Mucosa of rectum (tissue), 2 donors: Measurements from ENCODE around the gene KLHL35.

Experiments
- H3K27ac ChIP-seq, 2 donors: one replicate each; pipeline ENCODE4 v1.7.0; 2013; ENCODE audit warnings: inconsistent platforms in 2 of 2, low read depth in 2 of 2, low read length in 2 of 2
- H3K27me3 ChIP-seq, 2 donors: one replicate each; pipeline ENCODE4 v1.7.0; 2013; ENCODE audit warnings: low read length in 2 of 2; ENCODE audit not compliant: control insufficient read depth in 2 of 2, insufficient read depth in 2 of 2
- H3K36me3 ChIP-seq, 2 donors: one replicate each; pipeline ENCODE4 v1.7.0; 2013; ENCODE audit warnings: low read length in 2 of 2; ENCODE audit not compliant: control insufficient read depth in 2 of 2, insufficient read depth in 2 of 2
- H3K4me1 ChIP-seq, 2 donors: one replicate each; pipeline ENCODE4 v1.7.0; 2013; ENCODE audit warnings: low read length in 2 of 2, mild to moderate bottlenecking in 1 of 2; ENCODE audit not compliant: control insufficient read depth in 2 of 2, insufficient read depth in 2 of 2
- H3K4me3 ChIP-seq, 2 donors: one replicate each; pipeline ENCODE4 v1.7.0; 2013; ENCODE audit warnings: low read length in 2 of 2
- H3K9ac ChIP-seq, 2 donors: one replicate each; pipeline ENCODE4 v1.7.0; 2013; ENCODE audit warnings: low read length in 2 of 2, low read depth in 1 of 2, mild to moderate bottlenecking in 1 of 2
- H3K9me3 ChIP-seq, 2 donors: one replicate each; pipeline ENCODE4 v1.7.0; 2013; ENCODE audit warnings: low read length in 2 of 2; ENCODE audit not compliant: control insufficient read depth in 2 of 2
- donor health status: healthy.
- donor health status: Normal muscosa, but diverticular disease.

Gene KLHL35

GRCh38 chr11:75453916-75454655 lies 21.1 kb upstream of the KLHL35 start:
- Histone ChIP-seq H3K36me3 (no peaks in the 10 kb centered on the region), H3K4me1 (no peaks in the 10 kb centered on the region), H3K27ac (no peak overlapping the region), H3K4me3 (no peak overlapping the region), H3K9me3 (no peaks in the 10 kb centered on the region), H3K9ac (no peak overlapping the region), H3K27me3 (peaks cover 0 to 2% of the 10 kb centered on the region in 2 donors)

GRCh38 chr11:75450826-75451821 lies 18.1 kb upstream of the KLHL35 start:
- H3K9ac ChIP-seq: no peak overlapping the region
- no peak overlapping the region for H3K27ac ChIP-seq
- H3K9me3 ChIP-seq: no peaks in the 10 kb centered on the region
- H3K4me3 ChIP-seq: no peak overlapping the region
- no peaks in the 10 kb centered on the region for H3K36me3 ChIP-seq
- H3K27me3 ChIP-seq: no peaks in the 10 kb centered on the region
- H3K4me1 ChIP-seq: no peaks in the 10 kb centered on the region

- no peaks in the 10 kb centered on the region for H3K9me3 ChIP-seq
- no peaks in the 10 kb centered on the region for H3K36me3 ChIP-seq
- H3K9ac ChIP-seq: no peak overlapping the region
- H3K27me3 ChIP-seq: no peaks in the 10 kb centered on the region
- H3K27ac ChIP-seq: no peak overlapping the region
- H3K4me3 ChIP-seq: no peak overlapping the region
- H3K4me1 ChIP-seq: no peaks in the 10 kb centered on the region
Observed at GRCh38 chr11:75450236-75450635, 17.2 kb upstream of the KLHL35 start.

GRCh38 chr11:75449776-75450175 lies 16.8 kb upstream of the KLHL35 start:
- Histone ChIP-seq H3K36me3 (no peaks in the 10 kb centered on the region), H3K9me3 (no peaks in the 10 kb centered on the region), H3K9ac (no peak overlapping the region), H3K27ac (no peak overlapping the region), H3K4me1 (no peaks in the 10 kb centered on the region), H3K27me3 (no peaks in the 10 kb centered on the region), H3K4me3 (no peak overlapping the region)

- no peaks in the 10 kb centered on the region for H3K4me1 ChIP-seq
- H3K27ac ChIP-seq: no peak overlapping the region
- no peaks in the 10 kb centered on the region for H3K9me3 ChIP-seq
- no peak overlapping the region for H3K9ac ChIP-seq
- no peaks in the 10 kb centered on the region for H3K27me3 ChIP-seq
- no peaks in the 10 kb centered on the region for H3K36me3 ChIP-seq
- H3K4me3 ChIP-seq: no peak overlapping the region
Observed at GRCh38 chr11:75449271-75449670, 16.3 kb upstream of the KLHL35 start.

GRCh38 chr11:75447415-75447814 lies 14.4 kb upstream of the KLHL35 start:
- Histone ChIP-seq H3K4me1 (no peaks in the 10 kb centered on the region), H3K9me3 (no peaks in the 10 kb centered on the region), H3K27ac (no peak overlapping the region), H3K27me3 (no peaks in the 10 kb centered on the region), H3K4me3 (no peak overlapping the region), H3K9ac (no peak overlapping the region), H3K36me3 (no peaks in the 10 kb centered on the region)

GRCh38 chr11:75445315-75445953 lies 12.4 kb upstream of the KLHL35 start:
- Histone ChIP-seq H3K27ac (no peak overlapping the region), H3K36me3 (no peaks in the 10 kb centered on the region), H3K9me3 (no peaks in the 10 kb centered on the region), H3K9ac (no peak overlapping the region), H3K4me3 (no peak overlapping the region), H3K4me1 (no peaks in the 10 kb centered on the region), H3K27me3 (no peaks in the 10 kb centered on the region)

- Histone ChIP-seq H3K36me3 (no peaks in the 10 kb centered on the region), H3K4me3 (no peak overlapping the region), H3K27ac (no peak overlapping the region), H3K9ac (no peak overlapping the region), H3K9me3 (no peaks in the 10 kb centered on the region), H3K27me3 (no peaks in the 10 kb centered on the region), H3K4me1 (no peaks in the 10 kb centered on the region)
Observed at GRCh38 chr11:75443043-75443442, 10.0 kb upstream of the KLHL35 start.

GRCh38 chr11:75442161-75442885 lies 9.3 kb upstream of the KLHL35 start:
- H3K4me1 ChIP-seq: no peaks in the 10 kb centered on the region
- H3K36me3 ChIP-seq: no peaks in the 10 kb centered on the region
- no peak overlapping the region for H3K4me3 ChIP-seq
- no peaks in the 10 kb centered on the region for H3K27me3 ChIP-seq
- H3K9ac ChIP-seq: no peak overlapping the region
- no peak overlapping the region for H3K27ac ChIP-seq
- no peaks in the 10 kb centered on the region for H3K9me3 ChIP-seq
